ENCODE data around the gene SCAMP4.

- TF ChIP-seq TCF7L2 (IDR thresholded peaks at IDR 0.05; ENCODE audit: borderline replicate concordance, extremely low read depth, insufficient read depth, insufficient read length), result peak; percentile 65
- peak; percentile 69 for TF ChIP-seq POLR2A (IDR thresholded peaks at IDR 0.05; ENCODE audit: borderline replicate concordance, extremely low read depth, insufficient read depth, insufficient read length)
- peak in 1 of 3 experiments; percentile 14; a peak in 1 of 6 replicates for TF ChIP-seq CTCF (IDR thresholded peaks at IDR 0.05 in 2 of 3, conservative IDR thresholded peaks at IDR 0.05 in 1 of 3; ENCODE audit: borderline replicate concordance in 1 of 3, insufficient read depth in 1 of 3, low read depth in 2 of 3, low read length in 2 of 3)
- TF ChIP-seq CEBPB (IDR thresholded peaks at IDR 0.05; ENCODE audit: low read depth), result no peak
Observed at GRCh38 chr19:1875646-1876495, 29.3 kb upstream of the SCAMP4 start.

All from HCT116 (cell line).